Activated T-helper 1 cell treated with Interleukin-2 at 50 U/mL for 16 hours (primary cell): ENCODE results near the gene LDB2.

ENCODE experiments used
- DNase-seq: peaks from one replicate; pipeline ENCODE4 v3.0.0-alpha.2; 2020; ENCODE audit warnings: low read depth

Gene LDB2

DNA sequence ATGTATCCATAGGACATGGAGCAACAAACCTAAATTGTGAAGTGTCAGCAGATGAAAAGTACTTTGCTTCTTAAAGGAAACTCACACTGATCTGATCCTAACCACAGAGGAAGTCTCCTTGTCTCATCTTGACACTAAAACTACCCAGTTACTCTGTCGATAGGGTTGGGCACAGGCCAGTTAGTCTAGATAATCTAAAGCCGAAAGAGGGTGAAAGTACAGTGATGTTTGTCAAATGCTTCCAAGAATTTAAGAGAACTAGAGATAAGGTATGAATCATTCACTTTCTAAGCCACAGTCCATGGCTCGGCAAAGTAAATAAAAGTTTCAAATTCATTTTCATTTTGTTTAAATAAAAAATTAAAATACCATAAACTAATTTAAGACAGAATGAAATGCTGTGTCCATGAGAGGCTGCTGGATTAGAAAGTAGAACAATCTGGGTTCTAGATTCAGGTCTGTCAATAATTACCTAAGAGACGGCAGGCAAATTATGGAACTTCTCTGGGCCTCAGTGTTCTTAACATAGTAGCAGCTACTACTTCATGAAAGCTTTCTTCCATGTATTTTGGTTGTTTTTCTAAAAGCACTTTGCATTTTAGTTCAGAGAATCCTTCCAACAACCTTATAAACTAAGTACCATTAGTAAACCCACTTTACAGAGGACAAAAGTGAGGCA lies 176.7 kb downstream of the LDB2 start:
- DNase-seq, result no peak

DNA sequence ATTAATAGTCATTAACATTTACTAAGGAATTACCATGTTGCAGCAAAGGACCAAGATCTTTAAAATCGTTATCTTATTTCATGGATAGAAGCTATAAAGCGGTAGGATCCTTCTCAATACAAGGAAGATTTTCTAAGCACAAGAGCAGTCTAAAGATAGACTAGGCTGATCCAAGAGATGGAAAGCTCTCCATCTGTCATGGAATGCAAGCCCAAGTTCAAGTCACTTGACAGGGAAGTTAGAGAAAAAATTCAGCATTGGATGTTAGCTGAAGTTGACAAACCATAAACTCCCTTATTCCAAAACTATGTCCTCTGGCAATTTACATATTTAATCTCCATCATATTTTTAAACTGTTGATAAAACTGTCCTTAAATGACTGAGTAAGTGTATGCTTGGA lies 177.7 kb downstream of the LDB2 start:
- DNase-seq, result no peak

DNA sequence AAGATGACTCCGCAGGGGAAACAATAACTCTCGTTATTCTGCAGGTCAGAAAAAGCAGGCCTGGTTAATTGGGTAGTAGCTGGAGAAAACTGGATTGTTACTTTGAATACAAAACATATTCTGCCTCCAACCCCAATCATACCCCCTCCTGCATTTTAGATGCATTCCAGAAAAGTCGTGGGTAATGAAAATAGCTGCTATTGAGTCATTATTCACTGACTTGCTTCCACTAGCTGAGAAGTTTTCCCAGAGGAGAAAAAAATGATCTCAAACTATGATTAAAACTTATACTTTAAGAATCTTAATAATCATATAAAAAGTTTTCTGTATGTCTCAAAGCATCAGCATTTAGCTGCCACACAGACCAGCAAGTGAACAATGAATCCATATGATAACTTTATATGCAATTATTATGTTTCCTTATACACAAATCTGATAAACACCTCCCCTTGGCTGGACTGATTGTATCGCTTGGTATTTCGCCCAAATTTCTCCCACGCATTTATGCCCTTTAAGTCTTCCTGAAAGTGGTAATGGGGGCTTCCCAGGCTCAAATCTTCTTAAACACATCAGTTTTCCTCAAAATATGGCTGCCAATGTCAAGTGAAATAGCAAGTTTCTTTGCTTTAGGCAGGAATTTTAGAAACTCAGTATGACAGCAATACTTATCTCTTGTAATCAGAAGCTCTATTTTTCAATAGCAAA lies 181.0 kb downstream of the LDB2 start:
- DNase-seq, result no peak

DNA sequence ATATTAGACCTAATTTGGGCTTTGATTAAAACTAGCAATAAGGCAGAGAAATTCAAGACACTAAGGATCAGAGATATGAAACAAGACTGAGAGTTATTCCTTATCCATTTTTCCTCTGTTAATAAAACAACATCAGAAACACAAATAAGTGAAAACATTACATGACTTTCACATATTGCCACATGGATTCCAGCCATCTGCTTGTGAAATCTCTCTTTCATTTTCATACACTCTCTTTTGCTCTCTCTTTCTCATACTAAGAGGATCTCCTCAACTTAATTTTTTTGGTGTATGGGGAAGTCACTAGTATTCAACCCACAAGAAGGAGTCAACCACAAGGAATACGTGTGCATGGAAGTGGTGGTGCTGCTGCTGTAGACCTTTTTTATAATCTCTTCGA lies 183.0 kb downstream of the LDB2 start:
- DNase-seq, result no peak

DNA sequence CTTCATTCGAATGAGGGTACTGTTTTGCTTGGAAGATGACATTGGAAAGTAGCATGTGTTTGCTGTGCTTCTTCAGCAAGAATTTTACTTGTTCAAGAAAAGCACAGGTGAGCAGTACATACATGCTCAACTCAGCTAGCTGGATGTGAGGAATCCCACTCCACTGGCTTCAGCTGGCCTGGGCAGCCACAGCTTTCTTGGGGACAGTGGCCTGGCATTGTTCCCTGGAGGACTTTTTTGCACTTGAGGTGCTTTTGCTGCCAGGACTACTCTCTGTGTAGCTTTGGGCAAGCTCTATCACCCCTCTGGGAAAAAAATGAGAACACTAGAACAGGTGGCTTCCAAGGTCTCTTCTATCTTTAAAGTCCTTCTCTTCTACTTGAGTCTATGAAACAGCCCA lies 184.3 kb downstream of the LDB2 start:
- DNase-seq, result no peak

DNA sequence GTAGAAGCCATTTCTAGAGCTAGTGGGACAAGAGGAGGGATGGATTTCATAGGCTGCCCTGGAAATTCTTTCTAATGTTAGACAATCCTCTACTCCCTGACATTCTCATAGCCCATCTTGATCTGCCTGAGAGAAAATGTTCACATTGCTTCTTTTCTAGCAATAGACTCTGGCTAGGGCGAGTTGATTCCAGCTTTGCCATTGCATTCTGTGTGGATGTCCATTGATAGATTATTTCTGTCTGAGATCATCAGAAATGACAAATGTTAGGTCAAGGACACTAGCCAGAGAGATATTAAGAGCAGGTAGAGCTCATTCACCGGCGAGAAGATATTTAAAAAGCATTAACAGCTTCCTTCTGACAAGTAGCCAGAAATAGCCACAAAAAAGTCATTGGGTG lies 184.7 kb downstream of the LDB2 start:
- no peak for DNase-seq

DNA sequence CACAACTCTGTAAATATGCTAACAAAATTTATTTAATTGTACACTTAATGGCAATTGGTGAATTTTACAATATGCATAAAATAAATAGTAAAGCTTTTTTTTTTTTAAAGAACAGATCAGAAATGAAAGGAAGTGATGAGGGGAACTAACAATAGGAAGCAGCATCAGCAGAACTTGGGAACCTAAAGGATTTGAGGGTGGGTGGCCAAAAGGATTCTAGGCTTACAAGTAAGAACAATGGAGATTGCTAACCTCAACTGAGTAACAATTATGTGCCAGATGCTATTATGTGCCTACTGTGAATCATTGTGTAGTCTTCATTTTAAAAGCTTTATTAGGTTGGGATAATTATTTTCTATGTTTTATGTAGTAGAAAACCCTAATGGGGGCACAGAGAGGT lies 185.2 kb downstream of the LDB2 start:
- no peak for DNase-seq

DNA sequence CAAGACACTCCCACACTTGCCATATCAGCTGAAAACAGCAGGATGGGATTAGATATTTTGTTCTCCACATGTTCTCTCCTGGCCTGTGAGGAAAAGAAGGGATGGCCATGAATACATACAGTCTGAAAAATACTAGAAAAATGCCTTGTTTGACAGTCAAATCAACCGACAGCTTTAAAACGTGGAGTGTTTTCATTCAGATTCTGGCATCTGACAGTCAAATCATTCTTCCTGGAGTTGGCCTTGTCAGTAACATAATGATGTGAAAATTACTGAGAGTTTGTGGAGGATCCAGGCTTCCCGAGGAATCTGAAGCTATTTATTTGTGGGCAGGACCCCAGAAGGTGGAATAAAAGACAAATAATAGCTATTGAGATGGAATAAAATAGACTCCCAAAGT lies 188.2 kb downstream of the LDB2 start:
- DNase-seq, result no peak

DNA sequence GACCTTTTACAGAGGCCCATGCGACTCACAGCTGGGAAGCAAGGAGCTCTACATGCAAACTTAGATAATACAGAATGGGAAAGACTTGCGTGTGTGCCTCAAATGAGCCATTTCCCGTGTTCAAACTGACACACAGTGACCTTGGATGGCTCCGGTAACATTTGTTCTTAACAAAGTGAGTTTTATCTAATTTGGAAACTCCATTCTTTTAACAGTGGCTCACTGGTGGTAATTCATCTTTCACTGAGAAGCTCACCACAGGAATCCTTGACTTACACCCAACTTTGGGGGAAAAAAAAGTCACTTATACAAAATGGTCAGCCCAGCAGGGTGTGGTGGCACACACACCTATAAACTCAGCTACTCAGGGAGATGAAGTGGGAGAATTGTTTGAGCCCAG lies 190.6 kb downstream of the LDB2 start:
- no peak for DNase-seq

DNA sequence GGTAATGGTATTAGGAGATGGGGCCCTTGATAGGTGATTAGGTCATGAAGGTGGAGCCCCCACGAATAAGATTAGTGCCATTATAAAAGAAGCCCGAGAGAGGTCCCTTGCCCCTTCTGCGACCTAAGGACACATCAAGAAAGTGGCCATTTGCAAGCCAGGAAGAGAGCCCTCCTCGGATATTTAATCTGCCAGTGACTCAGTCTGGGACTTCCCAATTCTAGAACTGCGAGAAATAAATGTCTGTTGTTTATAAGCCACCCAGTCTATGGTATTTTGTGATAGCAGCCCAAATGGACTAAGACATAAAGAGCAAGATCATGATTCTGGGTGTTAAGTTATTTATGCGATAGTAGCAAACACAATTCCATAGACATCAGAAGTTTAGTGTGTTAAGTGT lies 192.2 kb downstream of the LDB2 start:
- no peak for DNase-seq

DNA sequence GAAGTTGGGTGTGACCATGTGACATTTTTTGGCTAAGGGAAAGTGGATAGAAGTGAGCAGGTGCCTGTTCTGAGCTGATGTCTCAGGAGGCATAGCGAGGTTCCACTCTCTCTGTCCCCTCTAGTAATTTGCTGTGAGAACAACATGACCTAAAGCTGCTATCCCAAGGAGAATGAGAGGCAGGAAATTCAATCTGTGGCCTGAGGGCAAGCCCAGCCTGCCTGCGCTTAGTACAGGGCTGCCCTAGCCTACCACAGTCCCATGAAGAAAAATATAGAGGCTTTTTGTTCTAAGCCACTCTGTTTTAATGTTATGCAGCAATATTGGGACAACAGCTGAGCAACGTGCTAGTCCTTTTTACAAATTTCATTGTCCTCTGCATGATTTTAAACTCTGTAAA lies 193.1 kb downstream of the LDB2 start:
- DNase-seq, result no peak

DNA sequence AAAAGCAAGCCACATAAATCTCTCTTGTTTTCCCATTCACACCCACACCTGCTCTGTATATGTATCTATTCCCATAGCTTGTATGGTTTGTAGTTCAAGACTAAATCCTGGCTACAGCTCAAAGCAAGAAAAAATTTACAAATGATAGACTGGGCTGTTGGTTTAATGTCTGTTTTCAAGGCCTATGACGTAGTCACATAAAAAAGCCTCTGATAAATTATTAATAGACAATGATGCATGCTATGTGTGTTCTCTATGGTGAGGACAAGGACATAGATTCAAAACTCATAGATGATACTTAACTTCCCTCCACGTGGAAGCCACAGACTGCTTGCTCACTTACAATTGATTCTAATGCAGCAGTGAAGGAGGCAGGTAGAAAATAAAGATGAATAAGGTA lies 194.0 kb downstream of the LDB2 start:
- DNase-seq, result no peak

DNA sequence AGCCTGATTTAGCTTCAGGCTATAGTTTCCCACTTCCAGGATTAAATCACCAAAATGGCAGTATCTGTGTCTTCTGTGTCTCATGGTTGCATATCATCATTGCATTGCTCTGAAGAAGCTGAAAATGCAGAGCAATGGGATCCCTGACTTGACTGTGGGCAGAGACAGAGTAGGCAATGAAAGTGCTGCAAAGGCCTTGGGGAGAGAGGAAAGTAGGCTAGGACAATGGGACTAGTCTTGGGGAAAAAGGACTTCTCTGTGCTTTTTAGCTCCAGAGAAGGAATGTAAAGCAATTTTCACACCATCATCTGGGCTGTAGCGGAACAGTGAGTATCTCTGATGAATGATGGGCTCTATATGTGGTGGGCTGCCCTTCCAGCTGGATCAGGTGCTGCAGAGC lies 202.5 kb downstream of the LDB2 start:
- DNase-seq, result no peak

DNA sequence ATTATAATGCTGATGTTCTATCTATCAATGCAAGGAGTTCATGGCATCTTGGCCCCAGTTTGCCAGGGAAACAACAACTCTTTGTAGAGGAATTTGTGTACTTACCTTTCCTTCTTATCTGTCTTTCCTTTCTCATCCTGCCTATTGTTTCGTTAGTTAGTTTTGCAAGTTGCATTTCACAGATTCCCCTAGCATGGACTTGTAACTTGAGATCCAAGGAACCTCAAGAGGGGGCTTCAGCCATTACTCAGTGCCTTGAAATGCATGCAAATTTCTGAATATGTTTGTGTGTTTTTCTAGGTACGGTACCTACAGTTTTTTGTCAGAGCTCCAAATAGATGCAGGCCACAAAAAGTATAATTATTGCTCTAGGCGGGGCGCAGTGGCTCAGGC lies 203.6 kb downstream of the LDB2 start:
- no peak for DNase-seq

DNA sequence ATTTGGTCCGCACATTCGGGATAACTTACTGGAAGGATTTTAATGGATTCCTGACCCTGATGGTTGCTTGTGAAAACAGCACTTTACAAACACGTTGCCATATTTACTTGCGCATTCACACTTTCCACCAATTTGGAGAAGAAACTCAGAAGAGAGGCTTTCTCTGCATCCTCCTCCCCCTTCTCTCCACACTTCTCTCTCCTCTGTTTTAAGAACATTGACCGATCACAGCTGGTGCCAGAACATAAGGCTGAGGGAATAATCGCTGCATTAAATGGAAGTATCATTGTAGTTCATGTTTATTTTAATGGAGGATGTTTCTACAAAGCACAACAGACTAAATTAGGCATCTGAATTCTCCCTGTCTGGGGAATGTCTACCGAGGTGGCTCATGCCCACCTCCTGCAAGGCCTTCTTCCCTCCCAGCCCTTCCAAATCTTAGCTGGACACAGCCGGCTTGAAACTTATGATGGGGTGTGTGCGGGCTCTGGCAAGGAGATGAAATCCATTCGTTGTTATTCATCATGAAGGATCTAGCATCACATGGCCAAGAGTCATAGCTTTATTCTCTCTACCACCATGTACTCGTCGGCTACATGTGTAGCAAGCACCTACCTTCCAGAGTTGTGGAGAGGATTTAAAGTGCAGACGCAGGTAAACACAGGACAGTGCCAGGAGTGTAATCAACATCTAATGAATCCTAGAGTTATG lies 204.1 kb downstream of the LDB2 start:
- no peak for DNase-seq

DNA sequence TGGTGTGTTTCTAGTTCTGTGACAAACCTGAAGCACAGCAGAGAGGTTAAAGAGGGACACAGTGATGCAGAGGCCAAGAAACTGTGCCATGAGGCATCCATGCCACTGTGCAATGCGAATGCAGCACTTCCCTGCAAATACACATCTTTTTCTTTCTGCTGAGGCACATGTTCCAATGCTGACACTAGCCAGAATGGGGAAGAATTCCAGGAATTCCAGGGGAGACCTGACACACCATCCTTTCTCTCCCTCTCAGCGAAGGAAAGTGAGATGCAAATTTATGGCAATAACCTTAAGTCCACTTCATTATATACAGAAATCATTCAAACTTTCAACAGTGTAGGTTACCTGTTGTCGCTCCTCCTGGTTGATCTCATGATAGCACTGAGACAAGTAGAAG lies 204.8 kb downstream of the LDB2 start:
- no peak for DNase-seq

DNA sequence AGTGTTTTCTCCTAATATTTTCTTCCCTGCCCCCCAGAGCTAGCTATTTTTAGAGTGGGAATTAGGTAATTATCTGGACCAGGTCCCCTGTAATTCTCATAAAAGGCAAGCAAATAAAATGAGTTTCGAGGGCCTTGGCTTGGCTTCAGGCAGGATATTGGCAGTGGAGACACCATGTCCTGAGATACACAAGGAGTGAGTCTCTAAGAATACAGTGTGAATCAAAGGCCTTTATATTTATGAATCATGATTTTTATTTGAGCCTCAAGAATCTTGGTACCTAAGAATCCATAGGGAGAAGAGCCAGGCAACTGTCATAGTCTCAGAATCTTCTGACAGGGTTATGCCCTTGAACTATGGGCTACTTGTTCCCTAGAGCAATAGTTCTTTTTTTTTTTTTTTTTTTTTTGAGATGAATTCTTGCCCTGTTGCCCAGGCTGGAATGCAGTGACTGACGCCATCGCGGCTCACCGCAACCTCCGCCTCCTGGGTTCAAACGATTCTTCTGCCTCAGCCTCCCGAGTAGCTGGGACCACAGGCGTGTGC lies 205.4 kb downstream of the LDB2 start:
- DNase-seq, result no peak

DNA sequence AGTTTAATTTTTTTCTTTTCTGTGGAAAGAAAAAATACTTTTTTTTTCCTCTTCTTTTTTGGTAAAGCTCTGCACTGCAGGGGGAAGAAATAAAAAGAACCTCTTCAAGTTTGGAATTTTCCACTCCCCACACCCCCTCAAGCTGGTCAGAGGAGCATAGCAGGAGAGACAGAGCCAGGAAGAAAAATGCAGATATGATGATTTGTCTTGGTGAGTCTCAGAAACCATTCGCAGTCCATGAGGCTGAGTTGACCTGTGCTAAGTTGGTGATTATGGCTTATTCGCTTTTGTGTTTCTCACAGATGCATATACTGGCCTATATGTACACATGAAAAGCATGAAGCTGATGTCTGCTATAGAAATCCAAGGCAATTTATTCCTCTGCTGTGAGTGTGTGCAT lies 205.9 kb downstream of the LDB2 start:
- no peak for DNase-seq

DNA sequence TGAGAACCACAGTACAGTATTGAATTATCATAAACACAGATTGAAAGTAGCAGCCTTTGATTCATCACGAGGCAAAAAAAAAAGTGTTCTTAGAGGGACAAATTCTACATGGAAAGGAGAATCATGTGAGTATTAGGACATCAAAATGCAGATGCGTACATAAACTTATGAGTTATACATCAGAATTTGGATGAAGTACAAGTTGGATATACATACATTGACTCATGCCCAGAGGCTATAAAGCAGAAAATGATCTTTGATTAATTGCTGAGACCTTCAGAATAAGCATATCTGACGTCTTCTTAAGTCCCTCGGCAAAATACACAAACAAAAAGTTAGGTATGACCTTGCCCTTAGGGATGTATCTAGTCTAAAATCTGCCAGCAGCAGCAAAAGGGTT lies 206.4 kb downstream of the LDB2 start:
- no peak for DNase-seq

DNA sequence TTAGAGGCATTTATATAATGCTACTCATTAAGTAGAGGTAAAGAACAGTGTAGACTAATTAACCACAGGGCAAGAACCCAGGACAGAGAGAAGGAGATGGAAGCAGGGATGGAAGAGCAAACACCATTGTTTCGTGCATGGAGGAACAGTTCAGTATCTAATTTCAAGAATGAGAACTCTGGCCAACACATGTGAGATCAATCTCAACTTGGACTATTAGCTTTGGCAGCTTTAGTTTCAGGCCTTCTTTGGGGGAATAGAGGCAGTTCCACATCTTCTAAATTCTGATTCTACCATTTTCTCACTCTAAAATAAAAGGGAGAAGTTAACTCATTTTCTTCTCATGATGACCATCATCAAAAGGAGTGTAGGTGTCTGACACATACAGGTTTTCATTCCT lies 207.0 kb downstream of the LDB2 start:
- DNase-seq, result no peak

DNA sequence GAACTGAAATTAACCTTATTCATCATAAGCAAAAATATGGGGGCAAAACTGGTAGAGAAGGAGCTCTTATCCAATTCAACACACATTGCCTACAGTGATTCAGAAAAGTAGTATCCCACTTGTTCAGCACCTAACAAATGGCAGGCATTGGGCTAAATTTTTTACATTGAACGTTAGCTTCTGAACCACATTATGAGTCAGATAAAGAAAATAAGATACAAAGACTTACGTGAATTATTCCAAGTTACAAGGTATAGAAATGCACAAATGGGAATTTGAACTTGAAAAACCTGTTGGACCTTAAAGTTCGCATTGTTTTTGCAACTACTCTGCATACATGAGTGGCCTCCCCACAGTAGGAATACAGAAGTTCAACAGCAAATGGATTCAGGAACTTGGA lies 210.6 kb downstream of the LDB2 start:
- DNase-seq, result no peak

DNA sequence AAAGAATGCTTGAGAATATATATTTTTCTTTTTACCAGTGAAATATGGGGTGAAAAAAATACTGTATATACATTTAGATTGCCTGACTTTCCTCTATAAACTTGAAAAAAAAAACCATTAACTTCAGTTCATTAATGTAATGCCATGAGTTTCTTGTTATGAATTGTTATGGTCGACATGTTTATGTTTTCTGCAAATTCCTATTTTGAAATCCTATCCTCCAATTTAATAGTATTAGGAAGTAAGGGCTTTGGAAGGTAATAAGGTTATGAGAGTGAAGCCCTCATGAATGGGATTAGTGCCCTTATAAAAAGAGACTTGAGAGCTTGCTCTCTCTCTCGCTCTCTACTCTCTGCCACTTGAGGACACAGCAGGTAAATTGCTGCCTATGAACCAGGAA lies 211.4 kb downstream of the LDB2 start:
- no peak for DNase-seq

DNA sequence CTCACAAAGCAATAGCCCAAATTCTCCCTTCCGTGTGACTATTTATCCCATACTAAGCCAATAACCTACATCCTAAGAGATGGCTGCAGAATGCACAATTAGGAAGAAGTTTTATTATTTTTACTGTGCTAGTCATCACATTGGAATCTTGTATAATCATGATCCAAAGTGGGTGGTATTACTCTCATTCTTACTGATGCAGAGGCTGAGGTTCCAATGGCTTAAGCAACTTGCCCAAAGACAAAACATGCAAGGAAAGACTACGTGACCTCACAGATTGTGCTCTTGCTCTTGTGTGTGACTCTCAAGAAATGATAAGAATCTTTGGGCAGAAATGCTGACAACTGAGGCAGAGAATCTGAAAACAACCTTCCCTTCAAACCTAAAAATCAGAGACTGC lies 212.2 kb downstream of the LDB2 start:
- no peak for DNase-seq
